ENCODE results near the gene ATP10A.

ATP10A gene

GRCh38 chr15:25742776-25743547, 120.2 kb downstream of the ATP10A start:
- no peak for DNase-seq (ENCODE audit: low read depth in 2 of 2, low spot score in 1 of 2)

- no peak for DNase-seq (ENCODE audit: low read depth in 2 of 2, low spot score in 1 of 2)
Measured at GRCh38 chr15:25742041-25742730, 120.9 kb downstream of the ATP10A start.

GRCh38 chr15:25741256-25741580, 121.9 kb downstream of the ATP10A start:
- DNase-seq (ENCODE audit: low read depth in 2 of 2, low spot score in 1 of 2), result no peak

GRCh38 chr15:25740383-25741255, 122.5 kb downstream of the ATP10A start:
- no peak for DNase-seq (ENCODE audit: low read depth in 2 of 2, low spot score in 1 of 2)

- no peak for DNase-seq (ENCODE audit: low read depth in 2 of 2, low spot score in 1 of 2)
Measured at GRCh38 chr15:25739687-25740121, 123.4 kb downstream of the ATP10A start.

- DNase-seq (ENCODE audit: low read depth in 2 of 2, low spot score in 1 of 2), result no peak
Measured at GRCh38 chr15:25738171-25738965, 124.8 kb downstream of the ATP10A start.

GRCh38 chr15:25737218-25737643, 125.9 kb downstream of the ATP10A start:
- no peak for DNase-seq (ENCODE audit: low read depth in 2 of 2, low spot score in 1 of 2)

GRCh38 chr15:25736461-25736860, 126.7 kb downstream of the ATP10A start:
- no peak for DNase-seq (ENCODE audit: low read depth in 2 of 2, low spot score in 1 of 2)

GRCh38 chr15:25735550-25736384, 127.4 kb downstream of the ATP10A start:
- DNase-seq (ENCODE audit: low read depth in 2 of 2, low spot score in 1 of 2), result no peak

- DNase-seq (ENCODE audit: low read depth in 2 of 2, low spot score in 1 of 2), result no peak
Measured at GRCh38 chr15:25734680-25735355, 128.3 kb downstream of the ATP10A start.

GRCh38 chr15:25733856-25734679, 129.1 kb downstream of the ATP10A start:
- no peak for DNase-seq (ENCODE audit: low read depth in 2 of 2, low spot score in 1 of 2)

GRCh38 chr15:25733036-25733855, 129.9 kb downstream of the ATP10A start:
- no peak for DNase-seq (ENCODE audit: low read depth in 2 of 2, low spot score in 1 of 2)

GRCh38 chr15:25732191-25732590, 130.9 kb downstream of the ATP10A start:
- DNase-seq (ENCODE audit: low read depth in 2 of 2, low spot score in 1 of 2), result no peak

- DNase-seq (ENCODE audit: low read depth in 2 of 2, low spot score in 1 of 2), result no peak
Measured at GRCh38 chr15:25731411-25731810, 131.7 kb downstream of the ATP10A start.

GRCh38 chr15:25730918-25731317, 132.2 kb downstream of the ATP10A start:
- no peak for DNase-seq (ENCODE audit: low read depth in 2 of 2, low spot score in 1 of 2)

GRCh38 chr15:25728816-25729215, 134.3 kb downstream of the ATP10A start:
- no peak for DNase-seq (ENCODE audit: low read depth in 2 of 2, low spot score in 1 of 2)

- DNase-seq (ENCODE audit: low read depth in 2 of 2, low spot score in 1 of 2), result no peak
Measured at GRCh38 chr15:25727867-25728600, 135.1 kb downstream of the ATP10A start.

Data from stimulated activated CD8-positive, alpha-beta memory T cell treated with anti-CD3 and anti-CD28 coated beads, Interleukin-4, amount 100 ng/mL, for 1 hour (primary cell).